ENCODE results near the gene PODXL. TPM values are rescaled to one million over a fixed set of nuclear protein-coding genes. Genes with fewer than 3 reads are reported as not detected.

Gene PODXL
- total RNA-seq, 2 experiments from 2014 or later: 1.6 TPM

DNA sequence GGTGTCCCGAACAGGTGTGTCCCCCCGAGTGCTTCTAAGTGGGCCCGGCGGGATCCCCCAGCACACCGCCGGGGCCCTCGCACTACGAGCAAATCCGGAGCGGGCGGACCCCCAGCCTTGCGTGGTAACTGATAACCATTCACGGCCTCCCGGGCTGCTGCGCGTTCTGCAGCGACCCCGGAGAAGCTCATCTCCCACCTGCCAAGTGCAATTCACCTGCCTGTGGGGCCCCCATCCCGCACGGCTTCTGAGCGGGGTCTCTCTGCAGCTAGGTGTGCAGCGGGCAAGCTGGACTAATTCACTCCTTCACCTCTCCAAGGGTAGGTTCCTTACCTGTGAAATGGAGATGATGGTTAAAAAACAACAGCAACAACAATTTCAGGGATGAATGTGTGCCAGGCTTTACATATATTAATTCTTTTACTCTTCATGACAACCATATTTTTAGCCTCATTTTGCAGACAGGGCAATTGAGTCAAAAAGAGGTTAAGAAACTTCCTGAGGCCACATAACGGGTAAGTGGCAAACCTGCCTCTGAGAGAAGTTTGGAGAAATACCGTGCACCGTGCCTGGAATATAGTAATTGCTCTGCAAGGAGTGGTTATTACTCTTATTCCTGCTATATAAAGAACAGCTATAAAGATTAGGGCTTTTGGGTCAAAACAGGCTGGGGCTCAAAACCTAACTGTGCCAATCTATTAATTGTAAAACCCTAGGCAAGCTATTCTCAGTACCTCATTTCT, 652 bp upstream of the PODXL start:
- no peaks in the 10 kb centered on the region for H3K9me3 Mint-ChIP-seq
- peaks cover 10% of the 10 kb centered on the region for H3K4me1 Mint-ChIP-seq
- no peak overlapping the region for H3K27ac Mint-ChIP-seq
- ChIA-PET CTCF (no interaction called here), POLR2A (no interaction called here)
- H3K36me3 Mint-ChIP-seq (ENCODE audit: low read depth): no peaks in the 10 kb centered on the region
- peaks cover 52% of the 10 kb centered on the region for H3K27me3 Mint-ChIP-seq
- peak overlapping the region; percentile 56 for H3K4me3 Mint-ChIP-seq
- no peak for DNase-seq

DNA sequence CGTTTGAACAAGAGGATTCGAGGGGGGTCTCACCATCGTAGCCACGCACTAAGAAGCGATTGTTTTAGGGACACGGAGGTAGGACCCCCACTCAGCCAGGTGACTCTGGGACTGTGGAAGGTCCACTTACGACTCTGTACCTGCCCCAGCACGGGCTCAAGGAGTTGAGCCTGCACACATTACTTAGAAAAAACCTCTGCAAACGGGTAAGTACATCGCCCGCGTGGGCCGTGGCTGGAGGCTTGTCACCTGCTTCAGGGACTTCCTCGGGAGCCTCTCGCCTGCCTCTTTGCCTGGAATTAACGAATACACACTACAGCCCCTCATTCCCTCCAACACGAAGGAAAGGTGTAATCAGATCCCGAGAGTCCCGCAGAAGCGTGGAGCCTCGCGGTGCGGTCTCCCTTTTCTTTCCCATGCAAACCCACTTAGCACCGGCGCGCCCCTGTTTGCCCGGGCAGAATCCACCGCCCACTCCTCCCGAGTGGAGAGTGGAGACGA, 826 bp downstream of the PODXL start:
- DNase-seq: peak; percentile 25
- H3K27me3 Mint-ChIP-seq: peaks cover 48% of the 10 kb centered on the region
- peaks cover 10% of the 10 kb centered on the region for H3K4me1 Mint-ChIP-seq
- POLR2A ChIA-PET: no interaction called here
- no peak overlapping the region for H3K27ac Mint-ChIP-seq
- H3K4me3 Mint-ChIP-seq: peak overlapping the region; percentile 67
- H3K9me3 Mint-ChIP-seq: no peaks in the 10 kb centered on the region
- no peaks in the 10 kb centered on the region for H3K36me3 Mint-ChIP-seq (ENCODE audit: low read depth)
- CTCF ChIA-PET: no interaction called here

DNA sequence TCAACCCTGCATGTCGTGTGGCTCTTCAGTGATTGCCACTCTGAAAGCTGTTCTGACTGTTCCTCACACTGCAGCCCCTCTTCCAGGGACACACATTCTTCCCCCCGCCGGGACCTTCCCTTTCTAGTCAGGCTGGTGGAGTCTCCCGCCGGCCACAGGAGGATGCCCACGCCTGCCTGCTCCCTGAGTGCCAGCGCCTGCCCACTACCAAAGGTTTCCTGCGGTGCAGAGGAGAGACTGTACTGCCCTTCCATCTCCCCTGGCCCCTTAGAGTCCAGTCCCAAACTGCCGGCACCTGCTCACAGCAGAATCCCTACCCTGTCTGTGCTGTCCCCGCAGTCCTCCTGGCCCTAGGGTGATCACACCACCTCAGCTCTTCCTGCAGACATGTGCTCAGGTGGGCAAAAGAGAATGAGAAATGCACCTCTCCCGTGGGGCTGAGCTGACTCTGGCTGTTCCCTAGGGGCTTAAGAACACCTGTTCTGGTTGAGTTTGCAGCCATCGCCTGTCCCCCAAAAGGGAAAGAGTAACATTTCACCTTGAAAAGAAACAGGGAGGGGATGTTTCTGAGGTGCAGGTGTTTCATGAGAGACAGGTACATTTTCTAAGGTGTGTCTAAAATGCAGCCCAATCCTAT, 1.4 kb downstream of the PODXL start:
- no peak for DNase-seq
- Mint-ChIP-seq H3K27ac (no peak overlapping the region), H3K36me3 (ENCODE audit: low read depth) (no peaks in the 10 kb centered on the region), H3K27me3 (peaks cover 44% of the 10 kb centered on the region), H3K4me3 (peak overlapping the region; percentile 67), H3K9me3 (no peaks in the 10 kb centered on the region), H3K4me1 (peaks cover 10% of the 10 kb centered on the region)
- ChIA-PET CTCF (no interaction called here), POLR2A (no interaction called here)

DNA sequence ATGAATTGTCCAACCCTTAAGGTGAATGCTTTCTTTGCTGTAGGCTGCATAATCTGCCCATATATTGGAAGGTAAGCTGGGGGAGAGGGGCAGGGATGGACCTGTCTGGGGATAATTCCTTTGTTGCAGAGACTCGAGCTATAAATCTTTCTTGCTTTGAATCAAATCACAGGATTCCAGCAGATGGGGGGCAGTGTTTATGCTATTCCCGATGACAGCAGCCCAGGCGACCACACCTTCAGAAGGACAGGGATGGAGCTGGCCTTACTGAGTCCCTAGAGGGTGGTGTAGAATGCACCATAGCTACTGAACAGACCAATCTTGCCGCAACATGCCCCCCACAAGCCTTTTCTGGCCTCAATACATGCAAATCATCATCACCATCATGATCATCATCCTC, 2.5 kb downstream of the PODXL start:
- no peak for DNase-seq
- Mint-ChIP-seq H3K4me3 (no peak overlapping the region), H3K27me3 (peaks cover 40% of the 10 kb centered on the region), H3K36me3 (ENCODE audit: low read depth) (no peaks in the 10 kb centered on the region), H3K27ac (no peak overlapping the region), H3K4me1 (peaks cover 10% of the 10 kb centered on the region), H3K9me3 (no peaks in the 10 kb centered on the region)
- CTCF ChIA-PET: interaction anchor here (0.5 kb wide), 1 partner anchor 37 kb away, joined by 3 read pairs; no protein-coding TSS in a partner anchor
- POLR2A ChIA-PET: interaction anchor here (1.7 kb wide), 1 partner anchor 9 kb away, joined by 3 read pairs; no protein-coding TSS in a partner anchor

DNA sequence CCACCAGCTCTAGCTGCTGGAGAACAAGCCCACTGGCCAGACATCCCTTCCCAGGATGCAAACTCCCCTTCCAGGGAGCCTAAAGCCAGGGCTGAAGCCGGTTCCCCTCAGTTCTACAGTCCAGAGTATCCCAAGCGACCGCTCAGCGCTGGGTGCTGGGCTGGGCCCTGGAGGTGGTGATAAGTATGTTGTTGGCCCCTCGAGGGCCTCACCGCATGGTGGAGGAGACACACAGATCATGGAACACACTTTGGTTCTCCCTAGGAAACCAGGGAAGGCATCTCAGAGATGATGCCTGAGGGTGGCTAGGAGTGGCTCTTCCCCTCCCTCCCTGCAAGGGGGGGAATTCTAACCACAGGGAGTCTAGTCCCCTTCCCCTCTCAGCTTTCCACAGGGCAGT, 4.4 kb downstream of the PODXL start:
- peaks cover 7% of the 10 kb centered on the region for H3K4me1 Mint-ChIP-seq
- H3K27me3 Mint-ChIP-seq: peaks cover 21% of the 10 kb centered on the region
- H3K27ac Mint-ChIP-seq: no peak overlapping the region
- POLR2A ChIA-PET: no interaction called here
- DNase-seq: no peak
- CTCF ChIA-PET: no interaction called here
- no peaks in the 10 kb centered on the region for H3K9me3 Mint-ChIP-seq
- no peak overlapping the region for H3K4me3 Mint-ChIP-seq
- H3K36me3 Mint-ChIP-seq (ENCODE audit: low read depth): no peaks in the 10 kb centered on the region

DNA sequence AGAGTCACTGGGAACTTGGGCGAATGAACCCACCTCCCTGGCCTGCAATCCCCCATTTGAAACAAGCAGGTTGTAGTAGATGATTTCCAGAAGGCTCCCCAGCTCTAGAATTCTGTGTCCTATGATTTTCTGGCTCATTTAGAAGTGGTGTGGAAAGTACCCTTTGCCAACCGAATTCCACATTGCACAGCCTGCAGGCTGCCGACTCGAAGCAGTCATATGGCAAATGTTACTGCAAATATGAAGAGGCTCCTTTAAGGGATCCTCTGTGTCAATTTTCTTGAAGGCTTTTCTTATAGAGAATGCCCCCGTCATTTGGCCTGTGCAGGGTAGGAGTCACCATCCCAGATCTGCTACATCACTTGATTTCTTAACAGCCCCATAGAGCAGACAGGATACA, 5.6 kb downstream of the PODXL start:
- Mint-ChIP-seq H3K27me3 (peaks cover 18% of the 10 kb centered on the region), H3K4me1 (peaks cover 8% of the 10 kb centered on the region), H3K27ac (no peak overlapping the region), H3K36me3 (ENCODE audit: low read depth) (no peaks in the 10 kb centered on the region), H3K9me3 (no peaks in the 10 kb centered on the region), H3K4me3 (no peak overlapping the region)
- CTCF ChIA-PET: no interaction called here
- no peak for DNase-seq
- POLR2A ChIA-PET: no interaction called here

DNA sequence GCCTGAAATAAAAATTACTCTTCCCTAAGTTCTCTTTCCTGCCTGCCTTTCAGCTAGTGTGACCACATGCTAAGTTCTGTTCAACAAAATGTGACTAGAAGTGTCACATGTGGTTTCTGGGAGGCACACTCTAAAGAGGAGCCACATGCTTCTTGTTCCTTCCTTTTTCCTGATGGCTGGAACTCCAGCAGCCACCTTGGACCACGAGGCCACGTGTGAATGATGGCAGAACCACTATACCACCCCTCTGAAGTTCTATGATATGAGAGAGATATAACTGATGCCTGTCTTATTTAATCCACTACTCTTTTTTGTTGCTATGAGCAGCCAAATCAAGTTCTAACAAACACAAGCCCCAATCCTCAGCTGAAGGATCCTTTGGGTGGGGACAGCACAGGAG, 8.1 kb downstream of the PODXL start:
- Mint-ChIP-seq H3K36me3 (ENCODE audit: low read depth) (no peaks in the 10 kb centered on the region), H3K9me3 (no peaks in the 10 kb centered on the region), H3K27me3 (peaks cover 5% of the 10 kb centered on the region), H3K4me3 (no peak overlapping the region), H3K4me1 (peaks cover 7% of the 10 kb centered on the region), H3K27ac (no peak overlapping the region)
- DNase-seq: no peak
- POLR2A ChIA-PET: interaction anchor here (1.5 to 1.6 kb wide), 2 partner anchors 26 to 36 kb away, joined by 3 read pairs; no protein-coding TSS in a partner anchor
- CTCF ChIA-PET: no interaction called here

DNA sequence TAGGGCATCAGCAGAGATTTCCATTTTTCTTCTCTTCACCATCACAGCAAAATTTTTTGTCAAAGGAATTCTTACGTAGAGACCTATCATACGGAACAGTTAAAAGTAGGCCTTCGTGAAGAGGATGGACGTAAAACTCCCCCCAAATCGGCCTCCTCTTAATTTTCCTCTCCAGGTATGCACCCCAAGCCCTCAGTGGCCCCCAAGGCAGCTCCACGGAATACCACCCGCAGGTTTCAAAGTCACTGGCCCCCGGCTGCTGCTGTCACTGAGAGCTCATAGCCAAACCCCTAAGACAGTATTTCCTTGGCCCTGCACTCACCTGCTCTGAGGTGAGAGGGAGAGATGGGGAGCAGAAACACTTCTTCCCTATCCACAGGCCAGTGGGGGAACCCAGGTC, 8.8 kb downstream of the PODXL start:
- no peak overlapping the region for H3K4me3 Mint-ChIP-seq
- H3K36me3 Mint-ChIP-seq (ENCODE audit: low read depth): no peaks in the 10 kb centered on the region
- no peak overlapping the region for H3K27ac Mint-ChIP-seq
- H3K9me3 Mint-ChIP-seq: no peaks in the 10 kb centered on the region
- CTCF ChIA-PET: interaction anchor here (1.2 to 1.4 kb wide), 2 partner anchors 12 to 23 kb away, joined by 4 to 10 read pairs; no protein-coding TSS in a partner anchor
- no peak for DNase-seq
- POLR2A ChIA-PET: interaction anchor here (1.6 kb wide), 1 partner anchor 25 kb away, joined by 3 read pairs; no protein-coding TSS in a partner anchor
- H3K4me1 Mint-ChIP-seq: peaks cover 7% of the 10 kb centered on the region
- H3K27me3 Mint-ChIP-seq: no peaks in the 10 kb centered on the region

DNA sequence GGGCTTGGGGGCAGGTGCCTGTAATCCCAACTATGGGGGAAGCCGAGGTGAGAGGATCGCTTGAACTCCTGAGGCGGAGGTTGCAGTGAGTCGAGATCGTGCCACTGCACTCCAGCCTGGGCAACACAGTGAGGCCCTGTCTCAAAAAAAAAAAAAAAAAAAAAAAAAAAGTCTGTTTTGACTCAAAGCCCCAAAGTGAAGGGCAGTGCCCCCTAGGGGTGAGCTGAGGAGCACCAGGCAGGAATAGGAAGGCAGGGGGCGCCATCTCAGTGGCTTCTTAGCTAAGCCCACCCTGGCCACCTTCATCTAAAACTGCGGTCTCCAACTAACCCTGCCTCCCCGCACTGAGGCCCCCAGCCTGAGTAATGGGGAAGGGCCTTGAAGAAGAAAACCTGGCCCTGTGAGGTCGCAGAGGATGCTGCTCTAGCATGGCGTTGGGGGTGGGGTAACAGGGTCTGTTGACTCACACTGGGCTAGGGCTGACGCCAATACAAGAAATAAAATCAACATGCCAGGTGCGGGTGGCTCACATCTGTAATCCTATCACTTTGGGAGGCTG, 9.8 kb downstream of the PODXL start:
- Mint-ChIP-seq H3K4me3 (no peak overlapping the region), H3K4me1 (peaks cover 7% of the 10 kb centered on the region), H3K36me3 (ENCODE audit: low read depth) (no peaks in the 10 kb centered on the region), H3K9me3 (no peaks in the 10 kb centered on the region), H3K27ac (no peak overlapping the region), H3K27me3 (no peaks in the 10 kb centered on the region)
- POLR2A ChIA-PET: no interaction called here
- CTCF ChIA-PET: interaction anchor here (0.6 to 2.3 kb wide), 19 partner anchors 9 to 1715 kb away, joined by 3 to 10 read pairs (median 4); no protein-coding TSS in a partner anchor
- DNase-seq: peak; percentile 60

DNA sequence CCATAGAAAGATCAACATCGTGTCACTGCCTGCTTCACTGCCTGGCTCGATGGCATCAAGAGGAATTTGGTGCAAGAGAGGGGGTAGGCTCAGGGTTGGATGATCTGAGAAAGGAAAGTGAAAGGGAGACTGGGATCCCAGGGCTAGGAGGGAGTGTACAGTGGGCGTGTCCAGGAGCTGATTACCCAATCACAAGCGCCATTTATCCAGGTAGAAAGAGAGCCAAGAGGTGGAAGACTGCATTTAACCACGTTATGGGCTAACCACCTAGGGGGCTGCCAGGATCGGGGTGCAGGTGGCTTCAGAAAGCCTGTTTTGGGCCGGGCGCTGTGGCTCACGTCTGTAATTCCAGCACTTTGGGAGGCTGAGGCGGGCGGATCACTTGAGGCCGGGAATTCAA, 10.3 kb downstream of the PODXL start:
- ChIA-PET CTCF (interaction anchor here (0.6 to 2.3 kb wide), 15 partner anchors 8 to 1715 kb away, joined by 3 to 10 read pairs (median 4); no protein-coding TSS in a partner anchor), POLR2A (no interaction called here)
- no peak overlapping the region for H3K4me3 Mint-ChIP-seq
- H3K9me3 Mint-ChIP-seq: no peaks in the 10 kb centered on the region
- DNase-seq: no peak
- H3K4me1 Mint-ChIP-seq: peaks cover 7% of the 10 kb centered on the region
- no peaks in the 10 kb centered on the region for H3K27me3 Mint-ChIP-seq
- H3K27ac Mint-ChIP-seq: no peak overlapping the region
- H3K36me3 Mint-ChIP-seq (ENCODE audit: low read depth): no peaks in the 10 kb centered on the region

DNA sequence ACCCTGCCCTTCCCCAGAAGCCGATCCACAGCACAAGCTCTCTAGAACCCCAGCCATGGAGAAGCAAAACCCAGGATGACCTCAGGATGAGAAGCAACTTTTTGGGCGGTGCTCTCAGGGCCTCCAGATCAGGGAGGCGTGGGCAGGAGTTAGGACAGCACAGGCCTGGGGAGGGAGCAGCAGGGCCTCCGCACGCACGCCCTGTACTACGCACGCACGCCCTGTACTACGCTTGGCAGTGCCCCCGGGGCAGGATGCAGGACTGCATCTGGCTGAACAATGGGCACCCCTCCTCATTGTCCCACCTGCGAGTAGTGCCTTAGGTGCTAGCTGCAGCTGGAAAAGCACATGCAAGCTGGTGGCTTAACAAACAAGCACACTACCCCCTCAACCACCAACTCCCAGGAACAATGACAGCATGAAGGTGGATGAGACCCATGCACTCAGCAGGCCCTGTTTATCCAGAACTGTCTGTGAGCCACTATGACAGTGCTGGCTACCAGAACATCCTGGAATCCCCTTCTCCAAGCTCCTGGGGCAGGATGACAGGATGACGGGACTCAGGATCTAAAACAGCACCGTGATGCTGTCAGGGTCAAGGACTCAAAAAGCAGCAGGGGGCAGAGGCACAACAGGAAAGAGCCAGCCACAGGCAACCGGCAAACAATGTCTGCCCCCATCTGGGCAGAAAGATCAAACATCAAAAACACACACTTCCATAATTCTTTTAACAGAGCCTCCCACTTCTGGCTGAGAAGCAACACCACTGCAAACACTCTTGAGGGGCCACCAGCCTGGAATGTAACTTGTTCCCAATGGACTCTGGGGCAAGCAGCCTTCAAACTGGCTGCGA, 11.8 kb downstream of the PODXL start:
- Mint-ChIP-seq H3K36me3 (ENCODE audit: low read depth) (no peaks in the 10 kb centered on the region), H3K4me1 (peaks cover 7% of the 10 kb centered on the region), H3K27me3 (no peaks in the 10 kb centered on the region), H3K27ac (no peak overlapping the region), H3K9me3 (no peaks in the 10 kb centered on the region), H3K4me3 (no peak overlapping the region)
- ChIA-PET POLR2A (no interaction called here), CTCF (interaction anchor here (2.3 kb wide), 1 partner anchor 40 kb away, joined by 5 read pairs; no protein-coding TSS in a partner anchor)
- no peak for DNase-seq

DNA sequence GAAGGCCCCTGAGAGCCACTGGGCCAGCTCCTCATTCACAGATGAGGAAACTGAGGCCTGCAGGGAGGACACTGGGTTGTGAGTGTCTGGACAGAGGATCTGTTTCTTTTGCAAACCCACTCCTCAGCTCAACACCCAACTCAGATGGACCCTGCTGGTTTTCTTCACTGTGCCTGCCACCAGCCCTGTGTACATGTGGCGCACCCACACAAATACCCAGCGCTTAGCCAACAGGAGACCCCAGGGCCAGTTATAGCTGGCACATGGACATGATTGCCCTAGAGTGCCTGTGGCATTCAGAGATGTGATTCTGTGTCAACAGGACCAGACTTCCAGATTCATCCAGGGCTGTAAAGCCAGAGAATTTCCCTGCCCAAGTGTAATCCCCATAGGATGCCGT, 12.4 kb downstream of the PODXL start:
- ChIA-PET CTCF (no interaction called here), POLR2A (no interaction called here)
- H3K27me3 Mint-ChIP-seq: no peaks in the 10 kb centered on the region

DNA sequence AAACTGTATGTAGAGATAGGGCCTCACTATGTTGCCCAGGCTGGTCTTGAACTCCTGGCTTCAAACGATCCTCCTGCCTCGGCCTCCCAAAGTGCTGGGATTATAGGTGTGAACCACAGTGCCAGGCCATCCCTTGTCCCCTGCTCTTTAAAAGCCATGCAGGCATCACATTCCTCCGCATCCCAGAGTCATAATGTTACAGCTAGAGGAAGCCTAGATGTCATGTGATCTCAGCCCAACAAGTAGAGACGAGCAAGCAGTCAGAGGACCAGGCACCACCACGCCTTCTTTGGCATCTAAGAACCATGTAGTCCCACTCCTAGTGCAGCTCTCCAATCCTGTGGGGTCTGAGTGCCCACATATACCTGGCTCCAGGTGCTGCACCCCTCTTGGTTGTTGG, 13.1 kb downstream of the PODXL start:
- POLR2A ChIA-PET: no interaction called here
- Mint-ChIP-seq H3K27me3 (no peaks in the 10 kb centered on the region), H3K4me1 (peaks cover 7% of the 10 kb centered on the region), H3K27ac (no peak overlapping the region), H3K4me3 (no peak overlapping the region), H3K36me3 (ENCODE audit: low read depth) (no peaks in the 10 kb centered on the region), H3K9me3 (no peaks in the 10 kb centered on the region)
- CTCF ChIA-PET: no interaction called here
- no peak for DNase-seq

More for the DNA sequence above, 12.4 kb downstream of the PODXL start:
- no peak for DNase-seq
- H3K4me1 Mint-ChIP-seq: peaks cover 7% of the 10 kb centered on the region
- no peaks in the 10 kb centered on the region for H3K9me3 Mint-ChIP-seq
- H3K36me3 Mint-ChIP-seq (ENCODE audit: low read depth): no peaks in the 10 kb centered on the region
- H3K27ac Mint-ChIP-seq: no peak overlapping the region
- no peak overlapping the region for H3K4me3 Mint-ChIP-seq
